Prostate gland (tissue), 2 donors: ENCODE results near the gene TRPC4.

Experiments
- POLR2AphosphoS5 ChIP-seq: sonication (generic); formaldehyde crosslinking; IDR thresholded peaks from one replicate; pipeline ENCODE4 v1.6.1; 2017; ENCODE audit warnings: antibody characterized with exemption
- TF ChIP-seq, protein P1 (sequence below), 4 experiments: fragments of 200-600 bp in 2 of 4; fragments of 450-650 bp in 2 of 4; sonication (generic) in 2 of 4; IDR thresholded peaks; 1 replicate in 3 of 4; 2 replicates in 1 of 4; pipeline ENCODE4 v1.5.1; 2016 to 2019; ENCODE audit warnings: antibody characterized with exemption in 4 of 4, mild to moderate bottlenecking in 2 of 4, moderate library complexity in 2 of 4

DNA sequence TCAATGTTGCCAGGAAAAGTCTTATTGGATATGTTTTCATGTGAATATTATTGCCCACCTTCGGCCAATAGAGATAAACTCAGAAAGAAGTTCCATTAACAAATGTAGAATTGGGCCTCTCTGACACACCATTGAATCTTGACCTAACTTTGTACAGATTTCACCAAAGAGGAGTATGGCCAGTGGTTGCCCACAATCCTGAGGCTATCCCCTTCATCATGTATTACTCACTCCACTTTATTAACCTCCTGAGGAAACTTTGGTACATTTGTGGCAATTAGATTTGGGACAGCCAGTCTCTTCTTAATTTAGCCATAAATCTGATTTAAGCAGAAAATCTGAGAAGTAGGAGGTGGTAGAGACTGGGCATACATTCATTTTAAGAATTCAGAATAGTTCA is 217.7 kb downstream of the TRPC4 start:
- TF ChIP-seq, protein P1, sequence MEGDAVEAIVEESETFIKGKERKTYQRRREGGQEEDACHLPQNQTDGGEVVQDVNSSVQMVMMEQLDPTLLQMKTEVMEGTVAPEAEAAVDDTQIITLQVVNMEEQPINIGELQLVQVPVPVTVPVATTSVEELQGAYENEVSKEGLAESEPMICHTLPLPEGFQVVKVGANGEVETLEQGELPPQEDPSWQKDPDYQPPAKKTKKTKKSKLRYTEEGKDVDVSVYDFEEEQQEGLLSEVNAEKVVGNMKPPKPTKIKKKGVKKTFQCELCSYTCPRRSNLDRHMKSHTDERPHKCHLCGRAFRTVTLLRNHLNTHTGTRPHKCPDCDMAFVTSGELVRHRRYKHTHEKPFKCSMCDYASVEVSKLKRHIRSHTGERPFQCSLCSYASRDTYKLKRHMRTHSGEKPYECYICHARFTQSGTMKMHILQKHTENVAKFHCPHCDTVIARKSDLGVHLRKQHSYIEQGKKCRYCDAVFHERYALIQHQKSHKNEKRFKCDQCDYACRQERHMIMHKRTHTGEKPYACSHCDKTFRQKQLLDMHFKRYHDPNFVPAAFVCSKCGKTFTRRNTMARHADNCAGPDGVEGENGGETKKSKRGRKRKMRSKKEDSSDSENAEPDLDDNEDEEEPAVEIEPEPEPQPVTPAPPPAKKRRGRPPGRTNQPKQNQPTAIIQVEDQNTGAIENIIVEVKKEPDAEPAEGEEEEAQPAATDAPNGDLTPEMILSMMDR (IDR thresholded peaks at IDR 0.05): no peak
- no peak for TF ChIP-seq POLR2AphosphoS5
